SH-SY5Y (cell line): ENCODE results near the gene SLF2.

ENCODE experiments used
- GATA2 ChIP-seq: IDR thresholded peaks from 2 replicates; pipeline ENCODE4 v1.6.1; 2011; ENCODE audit warnings: mild to moderate bottlenecking, low read depth, low read length
- GATA3 ChIP-seq: IDR thresholded peaks from 2 replicates; pipeline ENCODE4 v1.6.1; 2011; ENCODE audit warnings: low read depth, mild to moderate bottlenecking, low read length, moderate library complexity

GRCh38 chr10:100889546-100889945 lies 23.2 kb upstream of the SLF2 start:
- TF ChIP-seq GATA2 (no peak), GATA3 (no peak)
